Bone marrow (tissue), 2 donors: ENCODE results near the gene NF1.
"Not testable (repeated sequence)": the region's sequence is repeated elsewhere in the genome, so short reads cannot be mapped to it uniquely, and the experiment has no call there.

Experiments used
- DNase-seq, 2 donors: peaks; one replicate each; lab custom pipeline; 2025; lab: John Stamatoyannopoulos, UW

NF1 gene

GRCh38 chr17:31178951-31179350 lies 84.2 kb downstream of the NF1 start:
- not testable (repeated sequence) for DNase-seq

GRCh38 chr17:31195305-31195704 lies 100.5 kb downstream of the NF1 start:
- DNase-seq: no peak

- no peak for DNase-seq
Measured at GRCh38 chr17:31198026-31198425, 103.2 kb downstream of the NF1 start.

GRCh38 chr17:31198666-31199065 lies 103.9 kb downstream of the NF1 start:
- not testable (repeated sequence) for DNase-seq

- DNase-seq: no peak
Measured at GRCh38 chr17:31200287-31200686, 105.5 kb downstream of the NF1 start.

- no peak for DNase-seq
Measured at GRCh38 chr17:31202968-31203367, 108.2 kb downstream of the NF1 start.

- DNase-seq: no peak
Measured at GRCh38 chr17:31211352-31212012, 116.7 kb downstream of the NF1 start.

- peak in 1 of 2 donors; percentile 7 for DNase-seq
Measured at GRCh38 chr17:31216031-31216751, 121.4 kb downstream of the NF1 start.

GRCh38 chr17:31224366-31224765 lies 129.6 kb downstream of the NF1 start:
- DNase-seq: no peak

- peak in 1 of 2 donors; percentile 67 for DNase-seq
Measured at GRCh38 chr17:31225831-31226230, 131.1 kb downstream of the NF1 start.

- DNase-seq: no peak
Measured at GRCh38 chr17:31226373-31226772, 131.6 kb downstream of the NF1 start.

GRCh38 chr17:31226950-31227349 lies 132.2 kb downstream of the NF1 start:
- DNase-seq: no peak

- no peak for DNase-seq
Measured at GRCh38 chr17:31231852-31232251, 137.1 kb downstream of the NF1 start.

GRCh38 chr17:31235110-31235509 lies 140.3 kb downstream of the NF1 start:
- no peak for DNase-seq

GRCh38 chr17:31236137-31236536 lies 141.4 kb downstream of the NF1 start:
- DNase-seq: no peak

- DNase-seq: no peak
Measured at GRCh38 chr17:31236712-31237111, 141.9 kb downstream of the NF1 start.

GRCh38 chr17:31241116-31241515 lies 146.3 kb downstream of the NF1 start:
- no peak for DNase-seq

- no peak for DNase-seq
Measured at GRCh38 chr17:31248986-31249834, 154.4 kb downstream of the NF1 start.

GRCh38 chr17:31249835-31250141 lies 155.0 kb downstream of the NF1 start:
- DNase-seq: no peak

- no peak for DNase-seq
Measured at GRCh38 chr17:31250229-31250628, 155.5 kb downstream of the NF1 start.

- no peak for DNase-seq
Measured at GRCh38 chr17:31251105-31251969, 156.6 kb downstream of the NF1 start.

GRCh38 chr17:31251970-31252328 lies 157.2 kb downstream of the NF1 start:
- DNase-seq: no peak
